ENCODE data around the gene TDRD15.

Gene TDRD15

GRCh38 chr2:21123473-21124393 is at the start of gene TDRD15:
TSS of gene TDRD15 (plus strand) at chr2:21123968. CDS start at chr2:21137468, 13,500 bp downstream.
- TF ChIP-seq CTCF (IDR thresholded peaks at IDR 0.05; ENCODE audit: extremely low read depth, insufficient read depth, missing control alignments) = no peak
- in situ Hi-C loops (cut with MboI; ENCODE audit: low pct_unique_long_range_greater_than_20kb, low sequenced_read_pairs, unreplicated experiment) = no loop called here
- DNase-seq (ENCODE audit: low spot score) = no peak

- DNase-seq (ENCODE audit: low spot score) = no peak
- no peak for TF ChIP-seq CTCF (IDR thresholded peaks at IDR 0.05; ENCODE audit: extremely low read depth, insufficient read depth, missing control alignments)
- in situ Hi-C loops (cut with MboI; ENCODE audit: low pct_unique_long_range_greater_than_20kb, low sequenced_read_pairs, unreplicated experiment) = no loop called here
Observed at GRCh38 chr2:21078296-21078695, 45.5 kb upstream of the TDRD15 start.

- in situ Hi-C loops (cut with MboI; ENCODE audit: low pct_unique_long_range_greater_than_20kb, low sequenced_read_pairs, unreplicated experiment) = no loop called here
- no peak for TF ChIP-seq CTCF (IDR thresholded peaks at IDR 0.05; ENCODE audit: extremely low read depth, insufficient read depth, missing control alignments)
- DNase-seq (ENCODE audit: low spot score) = no peak
Observed at GRCh38 chr2:21083482-21083881, 40.3 kb upstream of the TDRD15 start.

- no peak for DNase-seq (ENCODE audit: low spot score)
- no peak for TF ChIP-seq CTCF (IDR thresholded peaks at IDR 0.05; ENCODE audit: extremely low read depth, insufficient read depth, missing control alignments)
- in situ Hi-C loops (cut with MboI; ENCODE audit: low pct_unique_long_range_greater_than_20kb, low sequenced_read_pairs, unreplicated experiment) = no loop called here
Observed at GRCh38 chr2:21084401-21084800, 39.4 kb upstream of the TDRD15 start.

GRCh38 chr2:21092308-21092869 is 31.4 kb upstream of the TDRD15 start:
- no peak for TF ChIP-seq CTCF (IDR thresholded peaks at IDR 0.05; ENCODE audit: extremely low read depth, insufficient read depth, missing control alignments)
- no peak for DNase-seq (ENCODE audit: low spot score)
- in situ Hi-C loops (cut with MboI; ENCODE audit: low pct_unique_long_range_greater_than_20kb, low sequenced_read_pairs, unreplicated experiment) = no loop called here

GRCh38 chr2:21095178-21095577 is 28.6 kb upstream of the TDRD15 start:
- DNase-seq (ENCODE audit: low spot score) = no peak
- no peak for TF ChIP-seq CTCF (IDR thresholded peaks at IDR 0.05; ENCODE audit: extremely low read depth, insufficient read depth, missing control alignments)
- in situ Hi-C loops (cut with MboI; ENCODE audit: low pct_unique_long_range_greater_than_20kb, low sequenced_read_pairs, unreplicated experiment) = no loop called here

Measured in GM13977 (cell line).